ENCODE measurements around the gene GPRIN3. TPM values are rescaled to one million over a fixed set of nuclear protein-coding genes. Genes with fewer than 3 reads are reported as not detected.

The GPRIN3 gene
- total RNA-seq, 3 donors from 2014 or later = 7.4 to 13.2 (median 10.6) TPM

DNA sequence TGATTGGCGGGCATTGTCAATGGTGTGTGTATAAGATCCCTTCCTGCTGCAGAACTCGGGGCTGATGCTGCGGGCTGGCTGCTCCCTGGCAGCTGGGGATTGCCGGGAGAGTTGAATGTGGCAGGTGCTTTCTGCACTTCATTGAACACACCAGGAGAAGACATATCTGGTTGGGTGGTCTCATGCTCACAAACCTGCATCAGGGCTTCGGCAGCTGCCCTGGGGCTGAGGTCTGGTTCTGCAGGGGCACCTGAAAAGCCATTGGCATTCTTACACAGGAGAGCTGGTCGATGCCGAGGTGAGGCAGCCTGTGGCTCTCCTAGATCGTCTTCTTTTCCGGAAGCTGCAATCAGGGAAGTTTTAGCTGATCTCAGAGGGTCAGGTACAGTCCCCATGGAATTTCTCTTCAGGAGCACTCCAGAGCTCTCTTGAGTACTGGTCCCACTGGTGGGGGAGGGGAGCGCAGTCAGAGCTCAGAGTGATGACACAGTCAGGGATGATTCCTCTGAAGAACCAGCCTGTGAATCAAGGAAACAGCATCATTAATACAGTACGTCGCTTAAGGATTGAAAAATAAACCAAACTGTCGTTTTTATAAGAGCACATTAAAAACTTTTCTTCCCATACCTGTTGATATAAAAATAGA, 57.8 kb downstream of the GPRIN3 start:
- Mint-ChIP-seq H3K27me3 (ENCODE audit: low read depth) (no peaks in the 10 kb centered on the region), H3K4me1 (ENCODE audit: low read depth) (peaks cover 55% of the 10 kb centered on the region), H3K9me3 (peaks cover 3% of the 10 kb centered on the region), H3K36me3 (ENCODE audit: insufficient read depth) (peaks cover 24% of the 10 kb centered on the region), H3K4me3 (no peak overlapping the region)
- ATAC-seq = no peak
- no peak for DNase-seq

DNA sequence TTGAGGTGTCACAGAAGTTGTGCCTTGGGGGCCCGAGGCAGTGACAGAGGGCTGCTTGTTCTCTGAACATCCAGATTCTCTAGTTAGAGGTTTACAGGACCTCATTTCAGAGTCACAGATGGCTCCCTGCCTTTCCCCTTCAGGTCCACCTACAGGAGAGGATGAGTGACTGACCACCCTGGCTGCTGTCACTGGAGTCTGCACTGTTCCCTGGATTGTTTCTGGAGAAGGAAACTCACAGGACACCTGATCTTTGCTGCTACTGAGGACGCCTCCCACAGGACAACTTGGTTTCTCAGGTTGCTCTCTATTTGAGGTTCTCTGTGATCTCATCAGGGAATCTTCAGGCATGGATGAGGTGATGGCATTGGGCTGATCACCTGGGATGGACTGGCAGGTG, 58.3 kb downstream of the GPRIN3 start:
- H3K4me3 Mint-ChIP-seq = no peak overlapping the region
- peaks cover 55% of the 10 kb centered on the region for H3K4me1 Mint-ChIP-seq (ENCODE audit: low read depth)
- DNase-seq = no peak
- H3K36me3 Mint-ChIP-seq (ENCODE audit: insufficient read depth) = peaks cover 22% of the 10 kb centered on the region
- H3K27me3 Mint-ChIP-seq (ENCODE audit: low read depth) = no peaks in the 10 kb centered on the region
- ATAC-seq = no peak
- no peaks in the 10 kb centered on the region for H3K9me3 Mint-ChIP-seq

DNA sequence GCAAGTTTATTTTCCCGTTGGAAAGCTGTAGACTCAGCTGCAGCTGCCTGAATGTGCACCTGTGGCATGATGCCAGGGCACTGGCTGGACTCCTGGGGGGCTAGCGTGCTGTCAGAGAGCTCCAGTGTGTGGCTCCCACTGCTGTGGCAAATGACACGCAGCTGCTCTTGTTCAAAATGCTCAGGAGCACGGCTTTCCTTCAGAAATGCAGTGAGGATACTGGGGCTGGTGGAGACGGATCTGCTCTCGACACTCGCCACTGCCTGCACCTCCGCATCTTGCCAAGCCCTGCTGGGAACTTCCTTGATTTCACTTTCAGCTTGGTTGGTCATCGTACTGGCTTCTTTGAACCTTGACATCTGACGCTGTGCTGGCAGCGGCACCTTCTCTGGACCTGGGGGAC, 58.7 kb downstream of the GPRIN3 start:
- no peak for ATAC-seq
- Mint-ChIP-seq H3K9me3 (no peaks in the 10 kb centered on the region), H3K4me1 (ENCODE audit: low read depth) (peaks cover 56% of the 10 kb centered on the region), H3K36me3 (ENCODE audit: insufficient read depth) (peaks cover 22% of the 10 kb centered on the region), H3K4me3 (no peak overlapping the region), H3K27me3 (ENCODE audit: low read depth) (no peaks in the 10 kb centered on the region)
- DNase-seq = no peak

DNA sequence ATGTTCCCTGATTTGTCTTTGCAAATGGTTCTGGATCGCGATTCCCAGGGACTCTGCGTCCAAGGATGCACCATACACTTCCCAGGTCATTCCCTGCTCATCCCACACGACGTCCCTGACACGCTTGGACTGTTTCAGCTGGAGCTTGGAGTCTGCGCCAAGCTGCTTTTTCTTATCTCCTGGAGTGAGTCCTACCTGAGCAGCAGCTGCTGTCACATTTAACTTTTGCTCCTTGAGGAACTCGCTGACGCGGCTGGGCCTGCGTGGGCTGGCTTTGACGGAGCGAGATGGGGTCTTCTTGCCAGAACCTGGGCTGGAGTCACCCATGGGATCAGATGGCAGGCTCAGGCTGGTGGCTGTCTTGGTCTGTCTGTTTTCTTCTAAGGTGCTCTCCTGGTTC, 59.6 kb downstream of the GPRIN3 start:
- H3K4me3 Mint-ChIP-seq = no peak overlapping the region
- peaks cover 26% of the 10 kb centered on the region for H3K36me3 Mint-ChIP-seq (ENCODE audit: insufficient read depth)
- H3K9me3 Mint-ChIP-seq = no peaks in the 10 kb centered on the region
- DNase-seq (no peak), ATAC-seq (no peak)
- peaks cover 59% of the 10 kb centered on the region for H3K4me1 Mint-ChIP-seq (ENCODE audit: low read depth)
- H3K27me3 Mint-ChIP-seq (ENCODE audit: low read depth) = no peaks in the 10 kb centered on the region

DNA sequence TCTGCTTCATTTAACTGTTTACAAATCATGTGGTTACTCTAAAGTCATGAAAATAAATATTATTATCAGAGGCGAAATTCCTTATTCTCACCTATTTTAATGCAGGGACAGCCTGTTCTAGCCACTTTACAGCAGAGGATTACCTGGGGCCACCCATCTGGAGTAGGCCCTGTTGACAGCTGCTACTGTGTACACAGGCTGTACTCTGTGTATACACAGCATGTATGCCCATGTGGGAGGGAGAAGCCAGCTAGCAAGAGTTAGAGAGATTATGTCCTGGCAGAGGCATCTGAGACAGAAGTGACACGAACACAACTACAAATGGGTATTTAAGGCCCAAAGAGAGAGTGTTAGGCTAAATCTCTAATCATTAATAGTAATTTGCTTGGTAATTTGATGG, 62.1 kb downstream of the GPRIN3 start:
- ATAC-seq (no peak), DNase-seq (no peak)
- H3K9me3 Mint-ChIP-seq = no peaks in the 10 kb centered on the region
- peaks cover 50% of the 10 kb centered on the region for H3K4me1 Mint-ChIP-seq (ENCODE audit: low read depth)
- H3K36me3 Mint-ChIP-seq (ENCODE audit: insufficient read depth) = peaks cover 26% of the 10 kb centered on the region
- H3K4me3 Mint-ChIP-seq = no peak overlapping the region
- H3K27me3 Mint-ChIP-seq (ENCODE audit: low read depth) = no peaks in the 10 kb centered on the region

DNA sequence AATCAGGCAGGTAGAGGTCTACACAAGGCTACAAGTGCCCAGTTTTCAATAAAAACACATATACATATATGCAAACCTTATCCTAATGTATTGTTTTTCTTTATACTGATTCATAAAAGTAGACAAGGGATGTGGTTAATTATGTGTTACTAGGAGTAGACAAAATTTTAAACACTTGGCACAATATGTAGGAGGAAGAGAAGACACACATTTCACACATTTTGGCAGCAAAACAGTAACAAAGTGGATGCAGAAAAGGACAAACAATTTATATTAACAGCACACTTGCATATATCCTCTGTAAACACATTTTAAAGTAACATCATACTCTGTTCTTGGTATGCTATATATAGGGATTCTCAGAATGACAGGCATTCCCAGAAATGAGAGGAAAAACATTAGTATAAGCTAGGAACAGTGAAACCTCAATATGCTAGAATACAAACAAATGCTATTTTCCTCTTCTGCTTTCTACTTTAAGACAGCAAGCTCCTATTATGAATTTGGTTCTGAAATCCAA, 63.8 kb downstream of the GPRIN3 start:
- Mint-ChIP-seq H3K4me1 (ENCODE audit: low read depth) (peaks cover 48% of the 10 kb centered on the region), H3K9me3 (no peaks in the 10 kb centered on the region), H3K36me3 (ENCODE audit: insufficient read depth) (peaks cover 18% of the 10 kb centered on the region), H3K27me3 (ENCODE audit: low read depth) (no peaks in the 10 kb centered on the region), H3K4me3 (no peak overlapping the region)
- DNase-seq = no peak
- ATAC-seq = peak in 1 of 2 donors; percentile 9

DNA sequence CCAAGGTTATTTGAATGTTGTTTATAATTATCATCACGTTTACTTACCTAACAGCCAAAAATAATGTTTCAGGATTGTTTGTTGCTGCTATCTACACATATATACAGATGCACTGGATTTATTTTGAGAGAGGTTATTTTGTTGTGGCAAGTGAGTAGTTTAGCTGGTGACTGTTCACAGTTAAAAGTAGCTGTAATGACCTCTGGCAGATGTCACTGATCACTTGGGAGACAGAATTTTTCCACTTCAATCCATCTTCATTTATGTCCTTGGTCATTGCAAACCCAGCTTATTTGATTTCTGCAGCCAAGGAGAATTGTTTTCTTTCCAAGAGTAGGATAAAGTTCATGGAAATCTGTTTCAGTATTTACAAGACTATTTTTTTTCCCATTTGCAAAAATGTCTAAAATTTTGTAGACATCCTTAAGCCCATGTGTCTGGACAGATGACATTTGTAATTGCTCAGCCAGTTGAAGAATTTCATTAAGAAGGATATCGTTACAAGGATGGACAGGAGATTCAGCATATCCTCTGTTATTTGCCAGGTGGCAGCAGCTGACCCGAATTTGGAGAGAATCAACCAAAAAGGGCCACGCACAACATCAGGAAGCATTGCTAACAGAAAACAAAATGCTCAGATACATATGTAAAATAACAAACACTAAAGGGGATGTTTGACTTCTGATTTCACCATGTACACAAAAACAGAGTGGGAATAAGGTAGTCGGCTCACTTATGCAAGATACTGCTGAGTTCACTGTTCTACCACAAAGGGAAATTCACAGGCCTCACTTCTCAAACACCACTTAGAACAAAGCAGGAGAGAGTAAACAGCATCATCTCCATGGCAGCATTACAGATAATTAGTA, 64.5 kb downstream of the GPRIN3 start:
- H3K4me3 Mint-ChIP-seq = no peak overlapping the region
- H3K9me3 Mint-ChIP-seq = no peaks in the 10 kb centered on the region
- peaks cover 16% of the 10 kb centered on the region for H3K36me3 Mint-ChIP-seq (ENCODE audit: insufficient read depth)
- ATAC-seq (peak; percentile 74 to 83), DNase-seq (no peak)
- no peaks in the 10 kb centered on the region for H3K27me3 Mint-ChIP-seq (ENCODE audit: low read depth)
- H3K4me1 Mint-ChIP-seq (ENCODE audit: low read depth) = peaks cover 46% of the 10 kb centered on the region

DNA sequence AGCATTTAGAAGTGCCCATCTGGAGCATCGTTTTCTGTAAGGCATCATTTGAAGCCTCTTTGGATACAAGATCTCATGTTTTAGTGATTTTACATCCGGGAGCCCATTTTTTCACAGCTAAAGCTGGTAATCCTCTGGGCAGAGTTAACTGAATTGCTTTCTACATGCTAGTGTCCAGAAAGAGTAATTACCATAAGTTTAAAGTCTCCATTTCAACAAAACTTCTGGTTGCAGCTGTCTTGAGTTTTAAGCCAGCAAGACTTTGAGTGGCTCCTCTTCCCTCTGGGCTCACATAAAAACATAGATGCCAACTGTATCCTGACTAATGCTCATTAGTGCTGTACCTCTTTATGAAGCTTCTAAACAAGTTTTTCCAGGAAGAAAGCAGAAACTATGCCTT, 65.4 kb downstream of the GPRIN3 start:
- Mint-ChIP-seq H3K36me3 (ENCODE audit: insufficient read depth) (peaks cover 8% of the 10 kb centered on the region), H3K27me3 (ENCODE audit: low read depth) (no peaks in the 10 kb centered on the region), H3K4me1 (ENCODE audit: low read depth) (peaks cover 39% of the 10 kb centered on the region), H3K9me3 (no peaks in the 10 kb centered on the region), H3K4me3 (no peak overlapping the region)
- DNase-seq (no peak), ATAC-seq (no peak)

DNA sequence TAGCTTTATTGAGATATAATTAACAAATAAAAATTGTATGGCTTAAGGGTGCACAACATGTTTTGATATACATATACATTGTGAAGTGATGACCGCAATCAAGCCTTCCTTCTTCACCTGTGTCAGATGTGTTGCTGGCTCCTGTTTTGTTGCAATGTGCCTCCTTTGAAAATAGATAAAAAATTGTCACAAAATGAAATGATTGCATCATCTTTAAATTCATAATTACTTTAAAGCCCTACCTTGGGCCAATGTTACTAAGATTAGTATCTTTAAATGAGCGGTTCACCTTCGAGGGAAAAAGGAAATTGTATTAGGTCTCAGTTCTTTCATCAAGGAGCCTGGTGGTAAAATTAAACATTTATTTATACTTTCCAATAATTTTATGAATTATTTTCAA, 77.3 kb downstream of the GPRIN3 start:
- Mint-ChIP-seq H3K36me3 (ENCODE audit: insufficient read depth) (no peaks in the 10 kb centered on the region), H3K9me3 (peaks cover 10% of the 10 kb centered on the region), H3K4me3 (no peak overlapping the region), H3K27me3 (ENCODE audit: low read depth) (no peaks in the 10 kb centered on the region), H3K4me1 (ENCODE audit: low read depth) (no peaks in the 10 kb centered on the region)
- ATAC-seq = no peak
- DNase-seq = no peak

DNA sequence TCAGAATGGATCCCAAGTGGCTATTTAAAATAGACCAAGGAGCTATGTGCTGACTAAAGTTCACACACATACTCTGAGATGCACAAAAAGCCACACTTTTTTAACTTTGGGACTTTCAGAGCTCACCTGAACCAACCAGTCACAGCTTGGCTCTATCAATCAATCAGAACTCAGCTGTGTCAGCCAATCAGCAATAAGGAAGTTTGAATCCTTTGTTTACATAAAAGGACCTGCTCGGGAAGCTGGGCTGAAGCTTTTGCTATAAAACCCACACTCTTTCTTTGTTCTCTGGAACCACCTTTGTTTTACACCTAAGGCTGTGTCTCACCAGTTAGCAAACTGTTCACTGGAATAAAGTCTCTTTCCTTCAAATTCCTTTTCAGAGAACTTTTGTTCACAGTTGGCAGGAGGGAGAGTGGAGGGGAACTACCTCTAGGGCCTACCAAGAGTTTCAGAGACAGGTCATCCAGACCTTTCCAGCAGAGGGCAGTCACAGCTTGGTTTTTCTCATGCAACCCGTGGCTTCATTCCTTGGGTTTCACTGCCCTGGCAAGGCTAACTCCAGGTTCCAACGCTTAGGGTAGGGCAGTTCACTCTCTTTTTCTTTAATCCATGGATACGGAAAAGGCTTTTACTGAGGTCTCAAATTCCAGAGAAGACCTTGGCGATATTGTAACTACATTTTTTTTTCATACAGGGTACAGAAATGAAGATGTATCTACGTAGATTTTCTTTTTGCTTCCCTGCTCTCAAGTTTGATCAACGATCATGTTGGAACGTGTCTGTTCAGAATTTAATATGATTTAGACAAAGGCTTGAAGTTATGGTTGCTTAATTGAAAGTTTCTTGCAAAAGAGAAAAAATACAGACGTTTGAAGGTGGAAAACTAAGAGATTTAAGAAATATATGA, 80.7 kb downstream of the GPRIN3 start:
- peak; percentile 73 for DNase-seq
- Mint-ChIP-seq H3K27me3 (ENCODE audit: low read depth) (peaks cover 2% of the 10 kb centered on the region), H3K36me3 (ENCODE audit: insufficient read depth) (no peaks in the 10 kb centered on the region), H3K4me1 (ENCODE audit: low read depth) (peaks cover 8% of the 10 kb centered on the region), H3K9me3 (peaks cover 3% of the 10 kb centered on the region), H3K4me3 (peak overlapping the region; percentile 50)
- ATAC-seq = peak; percentile 72 to 86

DNA sequence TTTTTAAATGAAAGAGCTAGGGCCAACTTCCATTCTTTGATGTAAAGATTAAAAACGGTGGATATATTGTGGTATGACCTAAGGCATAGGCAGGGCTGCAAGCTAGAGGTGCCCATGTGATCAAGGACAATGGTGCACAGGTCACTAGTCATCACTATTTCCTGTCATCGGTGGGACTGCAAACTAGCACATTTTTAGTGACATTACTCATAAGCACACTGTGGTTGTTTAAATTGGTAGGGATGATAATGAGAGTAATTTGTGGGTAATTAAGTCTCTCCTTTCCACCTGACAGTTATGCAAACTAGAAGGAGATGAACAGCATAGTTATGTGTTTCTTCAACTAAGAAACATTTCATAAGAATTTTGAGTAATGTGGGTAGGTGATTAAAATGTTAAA, 85.4 kb downstream of the GPRIN3 start:
- H3K36me3 Mint-ChIP-seq (ENCODE audit: insufficient read depth) = no peaks in the 10 kb centered on the region
- H3K27me3 Mint-ChIP-seq (ENCODE audit: low read depth) = peaks cover 2% of the 10 kb centered on the region
- H3K4me1 Mint-ChIP-seq (ENCODE audit: low read depth) = peaks cover 9% of the 10 kb centered on the region
- H3K4me3 Mint-ChIP-seq = no peak overlapping the region
- ATAC-seq = peak; percentile 71 to 88
- DNase-seq = no peak
- no peaks in the 10 kb centered on the region for H3K9me3 Mint-ChIP-seq

DNA sequence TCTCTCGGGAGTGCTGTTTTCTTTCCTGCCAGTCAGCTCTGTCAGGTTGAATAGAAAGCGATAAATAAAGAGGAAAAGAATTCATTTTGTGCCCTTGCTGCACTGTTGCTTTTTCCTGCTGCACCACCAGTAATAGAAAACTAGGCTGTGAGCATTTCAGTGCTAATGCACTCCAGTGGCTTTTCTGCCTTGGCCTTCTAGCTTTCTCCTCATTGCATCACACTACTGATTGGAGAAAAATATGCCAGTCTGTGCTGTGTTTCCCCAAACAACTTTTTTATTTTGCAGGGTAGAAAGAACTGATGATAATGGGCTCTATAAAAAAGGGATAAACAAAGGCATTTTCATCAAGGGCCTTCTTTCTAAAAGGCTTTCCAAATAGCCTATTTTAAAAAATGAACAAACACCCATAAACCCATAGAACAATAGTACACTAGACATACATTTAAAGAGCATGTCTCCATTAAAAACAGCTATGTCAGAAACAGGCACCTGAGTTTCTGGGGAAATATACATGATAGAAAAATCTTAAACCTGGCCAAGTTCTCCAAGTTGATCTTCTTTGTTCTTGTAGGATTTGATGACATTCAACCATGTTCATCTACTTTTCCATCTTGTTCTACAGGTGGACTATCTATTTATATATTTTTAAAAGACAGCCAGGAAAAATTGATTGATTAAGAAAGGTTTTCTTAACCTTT, 86.3 kb downstream of the GPRIN3 start:
- Mint-ChIP-seq H3K27me3 (ENCODE audit: low read depth) (peaks cover 4% of the 10 kb centered on the region), H3K9me3 (no peaks in the 10 kb centered on the region), H3K4me1 (ENCODE audit: low read depth) (peaks cover 9% of the 10 kb centered on the region), H3K36me3 (ENCODE audit: insufficient read depth) (no peaks in the 10 kb centered on the region), H3K4me3 (no peak overlapping the region)
- ATAC-seq (no peak), DNase-seq (no peak)

DNA sequence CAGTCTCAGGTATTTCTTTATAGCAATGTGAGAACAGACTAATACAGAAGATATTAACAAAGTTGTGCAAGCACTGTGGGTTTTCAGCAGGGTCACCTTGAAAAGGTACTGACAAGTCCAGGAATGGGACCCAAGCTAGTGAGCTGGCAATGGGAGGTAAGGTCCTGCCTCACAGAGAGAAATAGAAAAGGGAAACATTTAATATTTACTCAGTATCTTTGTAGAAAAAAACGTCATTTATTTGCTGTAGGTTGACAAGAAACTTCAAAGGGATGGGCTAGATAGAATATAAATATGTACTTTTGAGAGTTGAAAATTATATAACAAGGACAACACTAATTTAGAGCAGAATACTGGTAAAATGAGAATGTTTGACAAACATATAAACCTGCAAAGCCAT, 89.0 kb downstream of the GPRIN3 start:
- H3K36me3 Mint-ChIP-seq (ENCODE audit: insufficient read depth) = no peaks in the 10 kb centered on the region
- peaks cover 5% of the 10 kb centered on the region for H3K27me3 Mint-ChIP-seq (ENCODE audit: low read depth)
- DNase-seq = no peak
- H3K4me1 Mint-ChIP-seq (ENCODE audit: low read depth) = peaks cover 9% of the 10 kb centered on the region
- no peaks in the 10 kb centered on the region for H3K9me3 Mint-ChIP-seq
- no peak for ATAC-seq
- H3K4me3 Mint-ChIP-seq = no peak overlapping the region

DNA sequence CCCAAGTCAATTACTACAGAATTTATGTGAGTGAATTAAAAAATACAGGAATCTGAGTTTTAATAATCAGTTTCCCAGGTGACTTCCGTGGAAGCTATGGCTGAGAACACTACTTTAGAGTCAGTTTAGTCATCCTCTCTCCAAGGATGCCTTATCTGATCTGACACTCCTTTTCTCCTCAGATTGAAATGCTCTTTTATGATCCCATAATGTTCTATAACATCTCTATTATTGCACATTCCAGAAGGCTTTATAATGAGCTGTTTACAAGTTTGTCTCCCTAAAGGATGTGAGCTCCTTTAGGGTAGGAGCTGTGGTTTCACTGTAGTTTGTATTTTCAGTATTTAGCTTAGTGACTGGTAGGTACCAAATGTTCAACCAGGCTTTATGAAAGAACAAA, 90.0 kb downstream of the GPRIN3 start:
- H3K4me1 Mint-ChIP-seq (ENCODE audit: low read depth) = peaks cover 6% of the 10 kb centered on the region
- peaks cover 4% of the 10 kb centered on the region for H3K27me3 Mint-ChIP-seq (ENCODE audit: low read depth)
- no peaks in the 10 kb centered on the region for H3K9me3 Mint-ChIP-seq
- no peaks in the 10 kb centered on the region for H3K36me3 Mint-ChIP-seq (ENCODE audit: insufficient read depth)
- DNase-seq = no peak
- ATAC-seq = no peak
- no peak overlapping the region for H3K4me3 Mint-ChIP-seq

Measured in activated T-cell treated with anti-CD3 and anti-CD28 coated beads, Interleukin-2, amount 50 U/mL, for 4 hours (primary cell).